Kidney epithelial cell (primary cell): ENCODE data around the gene TULP3. TPM values are rescaled to one million over a fixed set of nuclear protein-coding genes. Genes with fewer than 3 reads are reported as not detected.
A peak's percentile ranks its signal among the peaks of the same experiment; 100 is the strongest.

Experiments used
- DNase-seq: peaks from one replicate; pipeline ENCODE4 v3.0.0-alpha.2; 2010; ENCODE audit warnings: low read depth
- H3K27me3 ChIP-seq: 2 replicates; pipeline ENCODE4 v1.6.0; 2011; ENCODE audit warnings: low read length; ENCODE audit not compliant: control insufficient read depth, insufficient read depth
- H3K36me3 ChIP-seq: 2 replicates; pipeline ENCODE4 v1.5.1; 2011; ENCODE audit warnings: low read length; ENCODE audit not compliant: control insufficient read depth, insufficient read depth
- H3K4me3 ChIP-seq: 2 replicates; pipeline ENCODE4 v1.5.1; 2011; ENCODE audit warnings: low read depth, mild to moderate bottlenecking, control low read depth, low read length
- CTCF ChIP-seq: IDR thresholded peaks from 2 replicates; pipeline ENCODE4 v1.5.1; 2011; ENCODE audit warnings: mild to moderate bottlenecking, moderate library complexity, low read length, control low read depth, inconsistent platforms; ENCODE audit not compliant: insufficient read depth, poor library complexity, severe bottlenecking
- total RNA-seq: library from RNA; depleted of rRNA; stranded (reverse); fragments of >200 nt; gene quantifications from 2 replicates; pipeline ENCODE4 v1.2.3, GENCODE V29; 2015

TULP3 gene
- total RNA-seq, 1 donor from 2014 or later: 19.1 TPM

GRCh38 chr12:2955888-2956287, 65.2 kb downstream of the TULP3 start:
- TF ChIP-seq CTCF: no peak
- no peak for DNase-seq
- no peaks in the 10 kb centered on the region for H3K27me3 ChIP-seq
- no peak overlapping the region for H3K4me3 ChIP-seq
- no peaks in the 10 kb centered on the region for H3K36me3 ChIP-seq

GRCh38 chr12:2957816-2958431, 67.2 kb downstream of the TULP3 start:
- TF ChIP-seq CTCF: no peak
- no peak for DNase-seq
- no peaks in the 10 kb centered on the region for H3K36me3 ChIP-seq
- no peaks in the 10 kb centered on the region for H3K27me3 ChIP-seq
- peak overlapping the region; percentile 51 for H3K4me3 ChIP-seq

- no peaks in the 10 kb centered on the region for H3K36me3 ChIP-seq
- no peak for TF ChIP-seq CTCF
- peak overlapping the region; percentile 51 for H3K4me3 ChIP-seq
- DNase-seq: no peak
- H3K27me3 ChIP-seq: no peaks in the 10 kb centered on the region
Measured at GRCh38 chr12:2958432-2959191, 67.9 kb downstream of the TULP3 start.

GRCh38 chr12:2959192-2959504, 68.5 kb downstream of the TULP3 start, which contains the start of gene TEAD4:
TSS of gene TEAD4 (plus strand) at chr12:2959397.
- no peak for DNase-seq
- Histone ChIP-seq H3K27me3 (no peaks in the 10 kb centered on the region), H3K4me3 (peak within 1 kb of the TSS; percentile 51), H3K36me3 (no peaks in the 10 kb centered on the region)
- TF ChIP-seq CTCF: no peak

- Histone ChIP-seq H3K4me3 (peak overlapping the region; percentile 51), H3K36me3 (peaks cover 1% of the 10 kb centered on the region), H3K27me3 (no peaks in the 10 kb centered on the region)
- no peak for TF ChIP-seq CTCF
- no peak for DNase-seq
Measured at GRCh38 chr12:2959505-2960389, 69.1 kb downstream of the TULP3 start.
